IMR-90 (cell line): ENCODE results near the gene ZNF200. TPM values are rescaled to one million over a fixed set of nuclear protein-coding genes. Genes with fewer than 3 reads are reported as not detected.

Source experiments
- ATAC-seq: fragments of 200-7000 bp; cut with Tn5 transposase; 2 replicates; pipeline ENCODE4 v1.9.1; 2020; ENCODE audit warnings: low read depth, mild to moderate bottlenecking, moderate library complexity
- BruUV-seq: library from RNA; stranded (reverse); fragments of 400-500 nt; replicated peaks from 2 replicates; lab custom pipeline; 2021; lab: Mats Ljungman, UMichigan
- CTCF ChIA-PET: fragments of 300-600 bp; formaldehyde crosslinking; extraction: SDS; loops from one replicate; lab custom pipeline; 2021; ENCODE audit warnings: antibody characterized with exemption; lab: Yijun Ruan, JAX
- POLR2A ChIA-PET: fragments of 300-600 bp; sonication (Branson Sonifier 250); formaldehyde crosslinking; loops from one replicate; lab custom pipeline; 2022; ENCODE audit warnings: antibody characterized with exemption; ENCODE audit not compliant: unreplicated experiment; lab: Charles Lee
- DNase-seq: peaks from one replicate; pipeline ENCODE4 v3.0.0; 2013
- H2AFZ ChIP-seq: replicated peaks from 2 replicates; pipeline ENCODE3; 2013; ENCODE audit warnings: low read length, mild to moderate bottlenecking; ENCODE audit not compliant: poor library complexity
- H2AK5ac ChIP-seq: 2 replicates; pipeline ENCODE4 v1.6.1; 2013; ENCODE audit warnings: low read depth, low read length, inconsistent platforms
- H2AK9ac ChIP-seq: replicated peaks from 2 replicates; pipeline ENCODE3; 2013; ENCODE audit warnings: mild to moderate bottlenecking, low read depth, low read length, moderate library complexity; ENCODE audit not compliant: poor library complexity
- H2BK120ac ChIP-seq: 2 replicates; pipeline ENCODE4 v1.6.1; 2013; ENCODE audit warnings: low read depth, low read length, inconsistent platforms
- H2BK15ac ChIP-seq: 3 replicates; pipeline ENCODE4 v1.6.1; 2013; ENCODE audit warnings: low read depth, low read length, inconsistent platforms
- H2BK20ac ChIP-seq: 2 replicates; pipeline ENCODE4 v1.6.1; 2013; ENCODE audit warnings: low read depth, mild to moderate bottlenecking, inconsistent platforms, low read length, moderate library complexity
- H2BK5ac ChIP-seq: 2 replicates; pipeline ENCODE4 v1.6.1; 2013; ENCODE audit warnings: mild to moderate bottlenecking, low read depth, low read length, inconsistent platforms; ENCODE audit not compliant: poor library complexity, severe bottlenecking
- H3K14ac ChIP-seq: replicated peaks from 2 replicates; pipeline ENCODE4 v1.6.1; 2013; ENCODE audit warnings: low read depth, low read length, inconsistent platforms
- H3K18ac ChIP-seq: 2 replicates; pipeline ENCODE4 v1.6.1; 2013; ENCODE audit warnings: low read depth, low read length, control low read depth
- H3K23ac ChIP-seq: 2 replicates; pipeline ENCODE4 v1.6.1; 2013; ENCODE audit warnings: low read depth, low read length, inconsistent platforms
- H3K27ac ChIP-seq: 2 replicates; pipeline ENCODE4 v1.5.1; 2013; ENCODE audit warnings: mild to moderate bottlenecking, control low read depth, low read length; ENCODE audit not compliant: insufficient read depth
- H3K27me3 ChIP-seq: 2 replicates; pipeline ENCODE4 v1.6.1; 2013; ENCODE audit warnings: low read length; ENCODE audit not compliant: control insufficient read depth, insufficient read depth
- H3K36me3 ChIP-seq: 2 replicates; pipeline ENCODE4 v1.6.1; 2013; ENCODE audit warnings: low read length, mixed read lengths; ENCODE audit not compliant: control insufficient read depth, insufficient read depth
- H3K4ac ChIP-seq: 2 replicates; pipeline ENCODE4 v1.6.1; 2013; ENCODE audit warnings: low read depth, low read length, inconsistent platforms
- H3K4me1 ChIP-seq: 2 replicates; pipeline ENCODE4 v1.6.1; 2013; ENCODE audit warnings: low read length, mixed read lengths; ENCODE audit not compliant: control insufficient read depth, insufficient read depth
- H3K4me2 ChIP-seq: 2 replicates; pipeline ENCODE4 v1.6.1; 2013; ENCODE audit warnings: low read depth, mild to moderate bottlenecking, control low read depth, low read length, moderate library complexity
- H3K4me3 ChIP-seq: 2 replicates; pipeline ENCODE4 v1.5.1; 2013; ENCODE audit warnings: low read depth, mild to moderate bottlenecking, control low read depth, low read length, moderate library complexity; ENCODE audit not compliant: insufficient read depth
- H3K56ac ChIP-seq: 2 replicates; pipeline ENCODE4 v1.6.1; 2013; ENCODE audit warnings: low read length, inconsistent platforms; ENCODE audit not compliant: insufficient read depth; ENCODE audit errors: extremely low read depth
- H3K79me1 ChIP-seq, 2 experiments: 2 replicates each; pipeline ENCODE4 v1.6.1; 2013; ENCODE audit warnings: low read length in 2 of 2, inconsistent platforms in 1 of 2, low read depth in 1 of 2
- H3K9ac ChIP-seq: 2 replicates; pipeline ENCODE4 v1.6.1; 2013; ENCODE audit warnings: low read depth, low read length, control low read depth
- H3K9me1 ChIP-seq: 2 replicates; pipeline ENCODE4 v1.6.1; 2013; ENCODE audit warnings: low read length, inconsistent platforms; ENCODE audit not compliant: insufficient read depth
- H3K9me3 ChIP-seq: 2 replicates; pipeline ENCODE4 v1.6.1; 2013; ENCODE audit warnings: low read length; ENCODE audit not compliant: control insufficient read depth, insufficient read depth
- H4K20me1 ChIP-seq: 2 replicates; pipeline ENCODE4 v1.6.1; 2013; ENCODE audit warnings: low read length, inconsistent platforms; ENCODE audit not compliant: insufficient read depth
- H4K5ac ChIP-seq: 2 replicates; pipeline ENCODE4 v1.6.1; 2013; ENCODE audit warnings: mild to moderate bottlenecking, low read depth, low read length, control low read depth
- H4K8ac ChIP-seq, 2 experiments: 2 replicates each; pipeline ENCODE4 v1.6.1; 2013; ENCODE audit warnings: low read depth in 2 of 2, low read length in 2 of 2, control low read depth in 1 of 2, inconsistent platforms in 1 of 2
- H4K91ac ChIP-seq: 2 replicates; pipeline ENCODE4 v1.6.1; 2013; ENCODE audit warnings: low read depth, low read length, inconsistent platforms; ENCODE audit not compliant: insufficient read depth
- CEBPB ChIP-seq: IDR thresholded peaks from 2 replicates; pipeline ENCODE4 v1.6.1; 2012; ENCODE audit warnings: low read depth, low read length, improper control_type of control experiment
- MAFK ChIP-seq: IDR thresholded peaks from 2 replicates; pipeline ENCODE4 v1.6.1; 2012; ENCODE audit warnings: low read depth, low read length, improper control_type of control experiment
- WGBS, 2 experiments: methylation state at CpG; one replicate each; pipeline versions ENCODE4 v1.1.5 to v1.1.7; 2013; ENCODE audit warnings: missing lambda C conversion rate in 2 of 2; ENCODE audit not compliant: insufficient read length in 1 of 2; ENCODE audit errors: extremely low coverage in 2 of 2; 5-methylcytosine and 5-hydroxymethylcytosine counted together
- dilution Hi-C: fragments of 300-500 bp; cut with HindIII; formaldehyde crosslinking; loops from one replicate; pipeline ENCODE4 v1.14.3; 2018; ENCODE audit warnings: low sequenced_read_pairs; ENCODE audit not compliant: unreplicated experiment
- in situ Hi-C: fragments of 300-500 bp; cut with MboI; formaldehyde crosslinking; loops from 3 replicates; pipeline ENCODE4 v1.14.3; 2019; ENCODE audit warnings: low sequenced_read_pairs, inconsistent platforms, mixed read lengths
- intact Hi-C: fragments of 100-400 bp; cut with micrococcal nuclease; formaldehyde crosslinking; loops from 2 replicates; pipeline ENCODE4 v1.10.0; 2022
- polyA plus RNA-seq, 3 experiments: library from polyadenylated mRNA; depleted of rRNA; stranded (reverse); fragments of >200 nt; gene quantifications; 2 replicates each; pipeline ENCODE4 v1.2.3, GENCODE V29; 2012; ENCODE audit warnings: low replicate concordance in 1 of 3
- total RNA-seq: library from RNA; depleted of rRNA; stranded (reverse); fragments of >200 nt; gene quantifications from 2 replicates; pipeline ENCODE4 v1.2.3, GENCODE V29; 2012

ZNF200 gene
- total and polyA plus RNA-seq, 2 of the 4 experiments (the other 2 are of a cell fraction): 3.7 to 7.5 TPM

- Histone ChIP-seq H4K5ac (no peak overlapping the region), H4K91ac (no peak overlapping the region), H2AK9ac (no peak overlapping the region), H4K8ac (no peak overlapping the region), H3K56ac (no peak overlapping the region), H4K20me1 (no peaks in the 10 kb centered on the region), H2BK20ac (no peak overlapping the region), H2AK5ac (no peak overlapping the region), H3K23ac (no peak overlapping the region), H3K27ac (no peak overlapping the region), H3K14ac (no peak overlapping the region), H3K9me1 (no peaks in the 10 kb centered on the region), H2BK5ac (no peak overlapping the region), H2BK15ac (no peak overlapping the region), H2AFZ (no peak overlapping the region), H3K79me1 (no peaks in the 10 kb centered on the region), H3K4ac (no peak overlapping the region), H3K4me1 (no peaks in the 10 kb centered on the region), H3K27me3 (peaks cover 15% of the 10 kb centered on the region), H3K4me2 (no peak overlapping the region), H3K36me3 (no peaks in the 10 kb centered on the region), H3K9me3 (no peaks in the 10 kb centered on the region), H3K4me3 (no peak overlapping the region), H2BK120ac (no peak overlapping the region), H3K18ac (no peak overlapping the region), H3K9ac (no peak overlapping the region)
- no CpG with 5 or more reads among the region's 6 CpGs for WGBS, 2 experiments
- POLR2A ChIA-PET: no interaction called here
- in situ Hi-C loops (no loop called here), intact Hi-C loops (no loop called here), dilution Hi-C loops (no loop called here)
- no TSS peak for BruUV-seq
- ATAC-seq (no peak), DNase-seq (no peak)
- no peak for TF ChIP-seq MAFK
- no peak for TF ChIP-seq CEBPB
- CTCF ChIA-PET: no interaction called here
Observed at GRCh38 chr16:3243882-3244281, 8.9 kb upstream of the ZNF200 start.
